H9 (cell line): ENCODE results near the gene RB1. TPM values are rescaled to one million over a fixed set of nuclear protein-coding genes. Genes with fewer than 3 reads are reported as not detected.

Source experiments
- DNase-seq: peaks from one replicate; pipeline ENCODE4 v3.0.0-alpha.2; 2017
- H2AFZ ChIP-seq: one replicate; pipeline ENCODE4 v1.6.1; 2013; ENCODE audit warnings: mild to moderate bottlenecking, low read length, control low read depth, moderate library complexity
- H2AK5ac ChIP-seq: 2 replicates; pipeline ENCODE4 v1.6.1; 2013; ENCODE audit warnings: low read length, control low read depth, mixed read lengths; ENCODE audit not compliant: insufficient read length
- H2BK120ac ChIP-seq: one replicate; pipeline ENCODE4 v1.6.1; 2013; ENCODE audit warnings: low read depth, mild to moderate bottlenecking, low read length, control low read depth, inconsistent platforms; ENCODE audit not compliant: poor library complexity, severe bottlenecking
- H2BK12ac ChIP-seq: 2 replicates; pipeline ENCODE4 v1.6.1; 2013; ENCODE audit warnings: low read length, control low read depth, mixed read lengths, low read depth; ENCODE audit not compliant: insufficient read length
- H2BK15ac ChIP-seq: 2 replicates; pipeline ENCODE4 v1.6.1; 2013; ENCODE audit warnings: low read depth, low read length, control low read depth
- H2BK20ac ChIP-seq: one replicate; pipeline ENCODE4 v1.6.1; 2013; ENCODE audit warnings: low read depth, mild to moderate bottlenecking, low read length, control low read depth, inconsistent platforms; ENCODE audit not compliant: poor library complexity, severe bottlenecking
- H2BK5ac ChIP-seq: 2 replicates; pipeline ENCODE4 v1.6.1; 2013; ENCODE audit warnings: low read length, control low read depth, mixed read lengths; ENCODE audit not compliant: insufficient read length
- H3K14ac ChIP-seq: 2 replicates; pipeline ENCODE4 v1.6.1; 2013; ENCODE audit warnings: low read length, control low read depth; ENCODE audit not compliant: insufficient read depth
- H3K18ac ChIP-seq: 2 replicates; pipeline ENCODE4 v1.6.1; 2013; ENCODE audit warnings: low read depth, mild to moderate bottlenecking, mixed read lengths, low read length, control low read depth; ENCODE audit not compliant: insufficient read length
- H3K23ac ChIP-seq: 2 replicates; pipeline ENCODE4 v1.6.1; 2013; ENCODE audit warnings: low read length, control low read depth, mixed read lengths, low read depth; ENCODE audit not compliant: insufficient read length
- H3K23me2 ChIP-seq: 2 replicates; pipeline ENCODE4 v1.6.1; 2013; ENCODE audit warnings: low read depth, mild to moderate bottlenecking, mixed read lengths, low read length, control low read depth; ENCODE audit not compliant: insufficient read length, poor library complexity, severe bottlenecking
- H3K27ac ChIP-seq: 2 replicates; pipeline ENCODE4 v1.5.1; 2013; ENCODE audit warnings: low read length, control low read depth, mixed read lengths, low read depth; ENCODE audit not compliant: insufficient read length
- H3K27me3 ChIP-seq: 2 replicates; pipeline ENCODE4 v1.6.1; 2013; ENCODE audit warnings: low read length, control low read depth, inconsistent platforms; ENCODE audit not compliant: insufficient read depth
- H3K4ac ChIP-seq: 2 replicates; pipeline ENCODE4 v1.6.1; 2013; ENCODE audit warnings: low read depth, mild to moderate bottlenecking, control low read depth, inconsistent platforms, low read length, moderate library complexity
- H3K4me1 ChIP-seq: 2 replicates; pipeline ENCODE4 v1.6.1; 2013; ENCODE audit warnings: low read length, control low read depth, inconsistent platforms; ENCODE audit not compliant: insufficient read depth
- H3K4me2 ChIP-seq: 2 replicates; pipeline ENCODE4 v1.6.1; 2013; ENCODE audit warnings: low read length, control low read depth, mixed read lengths; ENCODE audit not compliant: insufficient read length, insufficient read depth
- H3K56ac ChIP-seq: 2 replicates; pipeline ENCODE4 v1.6.1; 2013; ENCODE audit warnings: low read depth, mild to moderate bottlenecking, mixed read lengths, low read length, control low read depth; ENCODE audit not compliant: insufficient read length
- H3K79me1 ChIP-seq: 2 replicates; pipeline ENCODE4 v1.6.1; 2013; ENCODE audit warnings: low read depth, mild to moderate bottlenecking, moderate library complexity, low read length, control low read depth, inconsistent platforms; ENCODE audit not compliant: insufficient read depth, poor library complexity, severe bottlenecking
- H3K79me2 ChIP-seq: 2 replicates; pipeline ENCODE4 v1.6.1; 2013; ENCODE audit warnings: low read length, control low read depth, inconsistent platforms; ENCODE audit not compliant: insufficient read depth
- H3K9ac ChIP-seq: 2 replicates; pipeline ENCODE4 v1.6.1; 2013; ENCODE audit warnings: low read length, control low read depth, mixed read lengths; ENCODE audit not compliant: insufficient read length; ENCODE audit errors: extremely low read depth
- H3K9me3 ChIP-seq: one replicate; pipeline ENCODE4 v1.6.1; 2013; ENCODE audit warnings: low read depth, low read length, inconsistent platforms; ENCODE audit not compliant: control insufficient read depth
- H3T11ph ChIP-seq: one replicate; pipeline ENCODE4 v1.6.1; 2013; ENCODE audit warnings: mild to moderate bottlenecking, low read length, control low read depth, inconsistent platforms
- H4K20me1 ChIP-seq: one replicate; pipeline ENCODE4 v1.6.1; 2013; ENCODE audit not compliant: control insufficient read depth, insufficient read length, insufficient read depth
- H4K5ac ChIP-seq: 2 replicates; pipeline ENCODE4 v1.6.1; 2013; ENCODE audit warnings: low read depth, mild to moderate bottlenecking, mixed read lengths, low read length, control low read depth; ENCODE audit not compliant: insufficient read length
- H4K8ac ChIP-seq: replicated peaks from 2 replicates; pipeline ENCODE4 v1.6.1; 2013; ENCODE audit warnings: low read length, control low read depth, mixed read lengths, low read depth; ENCODE audit not compliant: insufficient read length
- H4K91ac ChIP-seq: 2 replicates; pipeline ENCODE4 v1.6.1; 2013; ENCODE audit warnings: low read depth, mild to moderate bottlenecking, moderate library complexity, mixed read lengths, low read length, control low read depth; ENCODE audit not compliant: insufficient read length
- H3K27ac Mint-ChIP-seq, 3 experiments: 2 replicates in 2 of 3; 3 replicates in 1 of 3; pipeline ENCODE4 v1.8.0; 2020 to 2021; ENCODE audit warnings: mixed read lengths in 3 of 3, mild to moderate bottlenecking in 1 of 3, moderate library complexity in 1 of 3
- H3K27me3 Mint-ChIP-seq: 2 replicates; pipeline ENCODE4 v1.8.0; 2021; ENCODE audit warnings: low read depth, mild to moderate bottlenecking, moderate library complexity, mixed read lengths
- H3K36me3 Mint-ChIP-seq, 3 experiments: 2 replicates in 2 of 3; 3 replicates in 1 of 3; pipeline ENCODE4 v1.8.0; 2020 to 2021; ENCODE audit warnings: low read depth in 3 of 3, mixed read lengths in 3 of 3; ENCODE audit not compliant: insufficient read depth in 1 of 3
- H3K4me1 Mint-ChIP-seq, 2 experiments: 2 replicates each; pipeline ENCODE4 v1.8.0; 2020; ENCODE audit warnings: mixed read lengths in 2 of 2
- H3K4me3 Mint-ChIP-seq, 2 experiments: 2 replicates in 1 of 2; 3 replicates in 1 of 2; pipeline ENCODE4 v1.8.0; 2020 to 2021; ENCODE audit warnings: mild to moderate bottlenecking in 2 of 2, mixed read lengths in 2 of 2, moderate library complexity in 1 of 2
- H3K9me3 Mint-ChIP-seq, 2 experiments: 2 replicates in 1 of 2; 3 replicates in 1 of 2; pipeline ENCODE4 v1.8.0; 2020; ENCODE audit warnings: mild to moderate bottlenecking in 2 of 2, mixed read lengths in 2 of 2, moderate library complexity in 1 of 2
- WGBS: extraction: QIAGEN DNeasy Blood & Tissue Kit; methylation state at CpG from one replicate; pipeline ENCODE4 v1.1.7; 2013; ENCODE audit warnings: missing lambda C conversion rate, low lambda C conversion rate, mixed read lengths; ENCODE audit not compliant: insufficient read length; ENCODE audit errors: extremely low coverage; 5-methylcytosine and 5-hydroxymethylcytosine counted together
- long read RNA-seq: library from polyadenylated mRNA; unstranded; transcript quantifications from one replicate; pipeline ENCODE4 v2.0.0, GENCODE V29; 2020
- total RNA-seq: library from RNA; stranded (reverse); gene quantifications from 2 replicates; pipeline ENCODE4 v1.2.1, GENCODE V29; 2021
- TF ChIP-seq, protein P1 (sequence below): fragments of 200-600 bp; sonication (generic); conservative IDR thresholded peaks from 3 replicates; pipeline ENCODE4 v1.8.0; 2021; ENCODE audit warnings: antibody characterized with exemption, mild to moderate bottlenecking

RB1 gene
- 19.6 and 20.5 TPM in 2 replicates for total RNA-seq
- long read RNA-seq, full-length matches to known transcripts, result 12 of 31 reads
- long read RNA-seq, partial matches to known transcripts, result 15 of 31 reads
- long read RNA-seq, other reads (novel, unspliced or antisense), result 4 of 31 reads

- H3K9me3 ChIP-seq, result no peaks in the 10 kb centered on the region
- no peak within 1 kb of the TSS for H3K4ac ChIP-seq
- H3K18ac ChIP-seq, result peak within 1 kb of the TSS; percentile 89
- peaks cover 2% of the 10 kb centered on the region; the same call in 1 of the 2 replicates for H3K79me2 ChIP-seq
- H2BK15ac ChIP-seq, result no peak within 1 kb of the TSS
- no peak within 1 kb of the TSS for H2BK5ac ChIP-seq
- H3K9ac ChIP-seq, result peak within 1 kb of the TSS; percentile 95
- no peak within 1 kb of the TSS for H4K91ac ChIP-seq
- H3K27ac ChIP-seq, result peak within 1 kb of the TSS; percentile 24
- Mint-ChIP-seq H3K9me3 (peaks cover 0 to 2% of the 10 kb centered on the region in 2 experiments; a peak in 1 of 5 replicates), H3K4me3 (peak within 1 kb of the TSS; percentile 78 to 96), H3K4me1 (peaks cover 12 to 15% of the 10 kb centered on the region in 2 experiments), H3K36me3 (peaks cover 0 to 4% (median 2%) of the 10 kb centered on the region in 3 experiments; a peak in 2 of 7 replicates), H3K27me3 (no peaks in the 10 kb centered on the region; the same call in 1 of the 2 replicates), H3K27ac (peak within 1 kb of the TSS; percentile 61 to 92 (median 85))
- no peaks in the 10 kb centered on the region for H3K4me1 ChIP-seq
- no peak within 1 kb of the TSS for H2AFZ ChIP-seq
- H2BK120ac ChIP-seq, result no peak within 1 kb of the TSS
- H3K79me1 ChIP-seq, result no peaks in the 10 kb centered on the region
- H3K23ac ChIP-seq, result no peak within 1 kb of the TSS
- no peak within 1 kb of the TSS for H2BK20ac ChIP-seq
- no peaks in the 10 kb centered on the region for H3K27me3 ChIP-seq
- H4K8ac ChIP-seq, result no peak within 1 kb of the TSS
- no peak within 1 kb of the TSS for H3K56ac ChIP-seq
- no CpG with 5 or more reads among the region's 96 CpGs for WGBS
- TF ChIP-seq, protein P1, sequence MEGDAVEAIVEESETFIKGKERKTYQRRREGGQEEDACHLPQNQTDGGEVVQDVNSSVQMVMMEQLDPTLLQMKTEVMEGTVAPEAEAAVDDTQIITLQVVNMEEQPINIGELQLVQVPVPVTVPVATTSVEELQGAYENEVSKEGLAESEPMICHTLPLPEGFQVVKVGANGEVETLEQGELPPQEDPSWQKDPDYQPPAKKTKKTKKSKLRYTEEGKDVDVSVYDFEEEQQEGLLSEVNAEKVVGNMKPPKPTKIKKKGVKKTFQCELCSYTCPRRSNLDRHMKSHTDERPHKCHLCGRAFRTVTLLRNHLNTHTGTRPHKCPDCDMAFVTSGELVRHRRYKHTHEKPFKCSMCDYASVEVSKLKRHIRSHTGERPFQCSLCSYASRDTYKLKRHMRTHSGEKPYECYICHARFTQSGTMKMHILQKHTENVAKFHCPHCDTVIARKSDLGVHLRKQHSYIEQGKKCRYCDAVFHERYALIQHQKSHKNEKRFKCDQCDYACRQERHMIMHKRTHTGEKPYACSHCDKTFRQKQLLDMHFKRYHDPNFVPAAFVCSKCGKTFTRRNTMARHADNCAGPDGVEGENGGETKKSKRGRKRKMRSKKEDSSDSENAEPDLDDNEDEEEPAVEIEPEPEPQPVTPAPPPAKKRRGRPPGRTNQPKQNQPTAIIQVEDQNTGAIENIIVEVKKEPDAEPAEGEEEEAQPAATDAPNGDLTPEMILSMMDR, result no peak
- H3K14ac ChIP-seq, result peak within 1 kb of the TSS; percentile 94; the same call in 1 of the 2 replicates
- H2AK5ac ChIP-seq, result peak within 1 kb of the TSS; percentile 59
- no peak within 1 kb of the TSS for H2BK12ac ChIP-seq
- H3K4me2 ChIP-seq, result peak within 1 kb of the TSS; percentile 91
- H4K20me1 ChIP-seq, result no peaks in the 10 kb centered on the region
- DNase-seq, result peak; percentile 71
- no peak within 1 kb of the TSS for H4K5ac ChIP-seq
- no peak within 1 kb of the TSS for H3T11ph ChIP-seq
- peaks cover 4% of the 10 kb centered on the region for H3K23me2 ChIP-seq
Observed at GRCh38 chr13:48303359-48304142, at the start of gene RB1. RB1 (plus strand) TSS chr13:48303751; CDS start chr13:48303913, 162 bp downstream.
